ENCODE results near the gene PRKCZ. TPM values are rescaled to one million over a fixed set of nuclear protein-coding genes. Genes with fewer than 3 reads are reported as not detected.

PRKCZ gene
- polyA plus RNA-seq, 1 donor, result 7.8 TPM

DNA sequence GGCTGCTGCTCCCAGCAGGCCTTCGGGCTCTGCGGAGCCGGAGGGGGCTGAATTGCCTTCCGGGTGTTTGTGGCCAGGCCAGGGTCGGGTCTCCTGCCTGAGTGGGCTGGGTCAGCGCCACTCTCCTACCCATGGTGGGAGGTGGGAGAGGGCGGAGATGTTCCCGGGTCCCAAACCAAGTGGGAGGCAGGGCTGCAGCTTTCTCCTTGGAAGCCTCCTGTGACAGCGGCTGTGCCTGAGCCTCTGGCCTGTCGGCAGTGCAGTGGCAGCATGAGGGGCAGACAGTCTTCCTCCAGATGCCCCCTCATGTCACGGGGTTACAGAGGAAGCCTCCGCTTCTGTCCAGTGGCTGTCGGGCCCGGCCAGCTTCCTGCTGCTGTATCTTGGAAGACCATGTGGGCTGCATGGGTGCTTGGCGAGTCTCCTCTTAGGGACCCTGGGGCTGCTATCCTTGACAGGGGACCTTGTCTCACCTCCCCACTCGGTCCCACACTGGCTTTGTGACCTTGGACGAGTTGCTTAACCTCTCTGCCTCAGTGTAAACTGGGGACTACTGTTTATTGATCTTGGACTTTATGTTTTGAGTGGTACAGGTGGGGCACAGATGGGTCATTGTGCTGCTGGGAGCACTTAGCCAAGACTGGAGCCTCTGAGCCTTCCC, 182.2 kb downstream of the PRKCZ start:
- DNase-seq, result no peak

DNA sequence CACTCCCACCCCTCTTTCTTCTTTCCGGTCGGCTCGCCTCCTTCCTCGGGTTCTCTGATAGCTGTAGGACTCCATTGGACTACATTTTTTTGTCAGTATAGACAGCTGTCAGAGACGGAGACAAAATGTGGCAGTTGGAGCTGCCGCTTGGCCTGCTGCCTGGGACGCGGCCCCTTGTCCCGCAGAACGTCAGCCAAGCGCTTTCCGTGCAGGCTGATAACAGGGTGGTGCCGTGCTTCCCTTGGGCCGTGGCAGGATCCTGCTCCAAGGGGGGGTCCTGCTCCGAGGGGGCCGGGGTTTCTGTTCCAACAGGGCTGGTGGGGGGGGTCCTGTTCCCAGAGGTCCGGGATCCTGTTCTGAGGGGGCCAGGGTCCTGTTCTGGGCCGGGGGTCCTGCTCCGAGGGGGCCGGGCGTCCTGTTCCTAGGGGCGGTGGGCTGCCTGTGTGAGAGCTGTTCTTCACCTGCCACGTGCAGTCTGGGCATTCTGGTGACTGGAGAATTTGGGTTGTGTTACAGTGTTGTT, 182.8 kb downstream of the PRKCZ start:
- no peak for DNase-seq

DNA sequence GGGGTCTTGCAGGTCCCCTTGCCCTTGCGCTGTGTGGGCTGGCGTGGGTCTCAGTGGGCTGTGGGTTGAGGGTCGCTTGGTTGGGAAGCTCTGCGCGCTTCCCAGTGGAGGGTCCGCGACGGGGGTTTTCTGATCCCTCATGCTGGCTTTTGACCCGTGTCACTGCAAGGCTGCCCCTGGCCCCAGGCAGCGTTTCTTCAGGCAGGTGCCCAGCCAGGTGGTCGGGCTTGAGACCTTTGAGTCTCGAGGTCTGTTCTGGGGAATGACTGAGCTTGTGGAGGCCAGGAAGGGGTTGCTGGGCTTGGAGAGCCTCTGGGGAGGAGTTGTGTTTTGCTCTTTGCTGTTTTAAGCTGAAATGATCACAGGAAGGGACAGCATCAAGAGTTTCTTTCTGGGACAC, 183.3 kb downstream of the PRKCZ start:
- DNase-seq, result no peak

DNA sequence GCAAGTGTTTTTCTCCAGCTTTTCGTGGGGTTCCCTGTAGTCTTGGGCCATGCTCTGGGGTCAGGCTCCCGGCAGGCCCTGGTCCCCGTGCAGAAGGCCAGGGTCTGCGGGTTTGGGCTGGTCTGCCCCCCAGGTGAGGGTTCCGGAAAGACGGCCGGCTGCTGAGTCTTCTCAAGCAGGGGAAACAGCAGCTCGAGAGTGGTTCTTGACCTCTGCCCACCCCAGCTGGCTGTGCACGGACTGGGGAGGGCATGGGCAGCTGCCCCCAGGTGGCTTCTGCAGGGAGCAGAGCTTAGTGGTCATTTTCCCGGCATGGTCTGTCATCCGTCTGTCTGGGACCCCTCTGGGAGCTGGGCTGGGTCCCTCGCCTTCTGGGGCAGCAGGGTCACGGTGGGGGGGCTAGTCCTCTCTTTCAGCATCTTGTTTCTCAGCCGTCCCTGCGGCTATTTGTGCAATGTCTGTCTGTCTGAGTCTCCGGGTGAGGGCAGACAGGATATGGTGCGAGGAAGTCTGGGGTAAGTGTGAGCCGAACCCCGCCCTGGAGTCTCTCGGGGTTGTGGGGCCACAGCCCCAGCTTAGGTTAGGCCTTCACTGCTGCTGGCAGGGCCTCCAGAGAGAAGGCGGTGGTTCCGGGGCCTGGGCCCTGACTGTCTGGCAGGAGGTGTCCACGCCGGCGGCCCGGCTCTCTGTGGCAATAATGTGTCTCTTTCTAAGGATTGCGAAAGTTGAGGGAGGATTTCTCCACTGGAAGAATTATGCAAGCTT, 184.0 kb downstream of the PRKCZ start:
- no peak for DNase-seq

DNA sequence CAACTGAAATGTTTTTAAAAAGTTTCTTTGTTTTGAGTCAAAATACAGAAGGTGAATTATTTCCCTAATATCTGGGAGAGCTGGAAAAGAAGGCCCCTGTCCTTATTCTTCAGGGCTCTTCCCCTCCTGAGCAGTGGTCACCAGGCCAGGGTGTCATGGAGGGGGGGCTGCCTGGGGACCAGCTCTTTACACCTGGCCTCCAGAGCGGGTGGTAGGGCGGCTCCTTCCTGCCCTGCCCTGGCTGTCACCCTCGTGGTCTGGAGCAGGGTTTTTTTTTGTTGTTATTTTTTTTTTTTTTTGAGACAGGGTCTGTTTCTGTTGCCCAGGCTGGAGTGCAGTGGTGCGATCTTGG, 184.5 kb downstream of the PRKCZ start:
- no peak for DNase-seq

Other genes starting within 250 kb of the PRKCZ start
- gene GNB1, start 159.3 kb upstream of the PRKCZ start, polyA plus RNA-seq (ENCODE audit: insufficient read length), result 164 TPM
- 211 TPM for gene CALML6, start 135.2 kb upstream of the PRKCZ start, polyA plus RNA-seq (ENCODE audit: insufficient read length)
- 134 TPM for gene TMEM52, start 131.1 kb upstream of the PRKCZ start, polyA plus RNA-seq (ENCODE audit: insufficient read length)
- gene CFAP74, start 46.6 kb upstream of the PRKCZ start, polyA plus RNA-seq (ENCODE audit: insufficient read length), result 0.19 TPM
- 1.1 TPM for gene GABRD, start 31.1 kb upstream of the PRKCZ start, polyA plus RNA-seq (ENCODE audit: insufficient read length)
- 50.9 TPM for gene FAAP20, start 144.4 kb downstream of the PRKCZ start, polyA plus RNA-seq (ENCODE audit: insufficient read length)
- 70.0 TPM for gene SKI, start 177.9 kb downstream of the PRKCZ start, polyA plus RNA-seq (ENCODE audit: insufficient read length)

Data from hindlimb muscle (tissue), 1 donor.